Endothelial cell (in vitro differentiated cells): ENCODE results near the gene ST7. TPM values are rescaled to one million over a fixed set of nuclear protein-coding genes. Genes with fewer than 3 reads are reported as not detected.

Source experiments
- DNase-seq: peaks from one replicate; pipeline ENCODE4 v3.0.0; 2021; ENCODE audit warnings: low spot score
- H3K27ac Mint-ChIP-seq: one replicate; pipeline ENCODE4 v1.8.0; 2021; ENCODE audit warnings: mixed read lengths, inconsistent platforms; ENCODE audit not compliant: unreplicated experiment
- H3K27me3 Mint-ChIP-seq: one replicate; pipeline ENCODE4 v1.8.0; 2021; ENCODE audit warnings: mild to moderate bottlenecking, moderate library complexity, mixed read lengths, inconsistent platforms; ENCODE audit not compliant: unreplicated experiment
- H3K36me3 Mint-ChIP-seq: one replicate; pipeline ENCODE4 v1.8.0; 2021; ENCODE audit warnings: mild to moderate bottlenecking, low read depth, mixed read lengths, inconsistent platforms; ENCODE audit not compliant: unreplicated experiment
- H3K4me1 Mint-ChIP-seq: one replicate; pipeline ENCODE4 v1.8.0; 2021; ENCODE audit warnings: mild to moderate bottlenecking, mixed read lengths, inconsistent platforms; ENCODE audit not compliant: unreplicated experiment
- H3K4me3 Mint-ChIP-seq: one replicate; pipeline ENCODE4 v1.8.0; 2021; ENCODE audit warnings: mild to moderate bottlenecking, mixed read lengths, inconsistent platforms; ENCODE audit not compliant: unreplicated experiment
- H3K9me3 Mint-ChIP-seq: one replicate; pipeline ENCODE4 v1.8.0; 2021; ENCODE audit warnings: mixed read lengths, inconsistent platforms; ENCODE audit not compliant: unreplicated experiment
- CTCF ChIP-seq: fragments of 200-600 bp; sonication (generic); IDR thresholded peaks from one replicate; pipeline ENCODE4 v1.5.0; 2021; ENCODE audit warnings: antibody characterized with exemption; ENCODE audit not compliant: unreplicated experiment
- total RNA-seq: library from RNA; stranded (reverse); fragmentation: NEBNext Ultra II Directional; extraction: Animal tissue kit (Norgen Biotek cat#: 25700); gene quantifications from one replicate; pipeline ENCODE4 v1.2.1, GENCODE V29; 2021; ENCODE audit not compliant: unreplicated experiment

Gene ST7
- total RNA-seq, 1 donor from 2014 or later = 44.1 TPM

DNA sequence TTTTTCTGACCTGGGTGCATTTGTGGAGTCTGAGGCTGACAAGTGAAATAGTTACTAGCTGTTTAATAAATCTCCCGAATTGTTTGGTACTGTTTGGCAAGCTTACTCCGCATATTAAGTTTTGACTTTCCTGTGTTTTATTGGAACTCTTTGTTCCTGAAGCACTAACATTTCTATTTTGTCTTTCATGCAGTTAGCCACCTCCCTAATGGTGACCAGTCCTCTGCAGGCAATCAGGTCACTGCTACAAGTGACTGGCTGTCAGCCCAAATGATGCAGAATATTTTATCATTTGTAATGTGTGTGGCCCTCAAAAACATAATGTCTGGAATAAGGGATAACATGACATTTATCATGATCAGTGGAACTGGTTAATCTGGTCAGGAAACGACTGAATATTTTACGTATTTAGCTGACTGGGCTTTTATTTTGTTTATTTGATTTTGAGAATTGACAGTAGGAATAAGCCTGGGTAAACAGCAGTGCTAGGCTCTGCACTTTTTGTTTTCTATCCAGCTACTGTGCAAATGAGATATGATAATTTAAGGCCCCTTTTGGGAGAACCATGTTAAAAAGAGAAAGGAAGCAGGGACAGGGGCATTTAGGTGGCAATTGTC lies 82.9 kb downstream of the ST7 start:
- H3K9me3 Mint-ChIP-seq = no peaks in the 10 kb centered on the region
- peaks cover 28% of the 10 kb centered on the region for H3K4me1 Mint-ChIP-seq
- H3K4me3 Mint-ChIP-seq = no peak overlapping the region
- no peak for TF ChIP-seq CTCF
- H3K27ac Mint-ChIP-seq = no peak overlapping the region
- no peaks in the 10 kb centered on the region for H3K36me3 Mint-ChIP-seq
- no peaks in the 10 kb centered on the region for H3K27me3 Mint-ChIP-seq
- DNase-seq = no peak

DNA sequence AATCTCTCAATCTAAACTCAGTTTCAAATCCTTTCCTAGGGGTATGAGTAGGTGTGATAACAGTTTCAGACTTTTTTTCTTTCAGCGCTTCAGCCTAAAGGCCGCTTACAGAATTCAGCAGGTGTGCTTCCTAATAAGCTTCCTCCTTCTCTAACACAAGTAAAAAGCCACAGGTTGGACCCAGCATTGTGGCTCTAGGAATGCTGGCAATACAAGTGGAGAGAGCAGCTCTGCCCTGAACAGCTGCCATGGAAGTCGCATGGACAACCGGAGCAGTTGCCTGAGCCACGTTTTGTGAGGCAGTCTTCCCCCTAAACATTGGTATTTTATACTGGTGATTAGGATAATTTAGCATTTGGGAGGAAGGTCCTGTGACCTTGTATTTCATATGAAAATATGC lies 83.5 kb downstream of the ST7 start:
- no peaks in the 10 kb centered on the region for H3K36me3 Mint-ChIP-seq
- no peak overlapping the region for H3K27ac Mint-ChIP-seq
- no peaks in the 10 kb centered on the region for H3K9me3 Mint-ChIP-seq
- no peaks in the 10 kb centered on the region for H3K27me3 Mint-ChIP-seq
- peaks cover 28% of the 10 kb centered on the region for H3K4me1 Mint-ChIP-seq
- H3K4me3 Mint-ChIP-seq = no peak overlapping the region
- no peak for DNase-seq
- TF ChIP-seq CTCF = no peak

DNA sequence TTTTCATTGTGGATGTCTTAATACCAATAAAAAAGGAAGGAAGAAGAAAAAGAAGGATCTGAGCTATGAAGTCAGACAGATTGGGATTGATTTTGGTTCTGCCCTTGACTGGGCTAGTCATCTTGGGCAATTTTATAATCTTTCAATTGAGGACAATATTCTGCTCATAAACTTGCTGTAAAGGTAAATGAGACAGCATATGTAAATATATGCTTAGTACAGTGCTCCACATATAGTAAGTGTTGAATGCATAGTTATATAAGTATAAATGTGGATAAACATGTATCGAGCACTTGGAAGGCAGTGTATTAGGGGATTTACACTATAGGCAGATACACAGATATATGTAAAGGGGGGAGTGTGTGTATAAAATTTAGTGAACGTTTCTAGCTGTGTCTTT lies 85.1 kb downstream of the ST7 start:
- H3K27me3 Mint-ChIP-seq = no peaks in the 10 kb centered on the region
- TF ChIP-seq CTCF = no peak
- peaks cover 28% of the 10 kb centered on the region for H3K4me1 Mint-ChIP-seq
- H3K36me3 Mint-ChIP-seq = no peaks in the 10 kb centered on the region
- DNase-seq = no peak
- H3K9me3 Mint-ChIP-seq = no peaks in the 10 kb centered on the region
- no peak overlapping the region for H3K27ac Mint-ChIP-seq
- no peak overlapping the region for H3K4me3 Mint-ChIP-seq

- peaks cover 12% of the 10 kb centered on the region for H3K4me1 Mint-ChIP-seq
- TF ChIP-seq CTCF = no peak
- H3K4me3 Mint-ChIP-seq = no peak overlapping the region
- H3K9me3 Mint-ChIP-seq = no peaks in the 10 kb centered on the region
- no peak overlapping the region for H3K27ac Mint-ChIP-seq
- H3K36me3 Mint-ChIP-seq = peaks cover 4% of the 10 kb centered on the region
- no peak for DNase-seq
- no peaks in the 10 kb centered on the region for H3K27me3 Mint-ChIP-seq
These were observed 87.7 kb downstream of the ST7 start for GRCh38 chr7:117041007-117041406.

GRCh38 chr7:117041822-117042221 lies 88.5 kb downstream of the ST7 start:
- H3K27ac Mint-ChIP-seq = no peak overlapping the region
- no peak overlapping the region for H3K4me3 Mint-ChIP-seq
- TF ChIP-seq CTCF = no peak
- H3K4me1 Mint-ChIP-seq = peaks cover 12% of the 10 kb centered on the region
- H3K36me3 Mint-ChIP-seq = peaks cover 4% of the 10 kb centered on the region
- no peaks in the 10 kb centered on the region for H3K27me3 Mint-ChIP-seq
- no peaks in the 10 kb centered on the region for H3K9me3 Mint-ChIP-seq
- DNase-seq = no peak
